H1 (cell line): Measurements from ENCODE around the gene DYNLT3.

Experiments
- ATF2 ChIP-seq: IDR thresholded peaks from 2 replicates; pipeline ENCODE4 v1.6.1; 2012; ENCODE audit warnings: low read length, inconsistent platforms
- CTCF ChIP-seq, 3 experiments: IDR thresholded peaks; 1 replicate in 2 of 3; 2 replicates in 1 of 3; pipeline versions ENCODE4 v1.5.1 to v1.6.1; 2011; ENCODE audit warnings: low read length in 3 of 3, mild to moderate bottlenecking in 3 of 3, inconsistent platforms in 2 of 3, low read depth in 1 of 3, moderate library complexity in 1 of 3; ENCODE audit not compliant: insufficient read depth in 1 of 3; ENCODE audit errors: control extremely low read depth in 1 of 3
- EZH2 ChIP-seq: fragments of 200-600 bp; sonication (generic); IDR thresholded peaks from 2 replicates; pipeline ENCODE4 v1.7.1; 2012; ENCODE audit warnings: low read depth, mild to moderate bottlenecking, moderate library complexity, low read length, inconsistent platforms; ENCODE audit not compliant: severe bottlenecking
- FOSL1 ChIP-seq: IDR thresholded peaks from 2 replicates; pipeline ENCODE4 v1.6.1; 2011; ENCODE audit warnings: mild to moderate bottlenecking, low read depth, low read length, moderate library complexity; ENCODE audit not compliant: insufficient read depth
- GABPA ChIP-seq: IDR thresholded peaks from 2 replicates; pipeline ENCODE4 v1.6.1; 2011; ENCODE audit warnings: mild to moderate bottlenecking, low read length, moderate library complexity, borderline replicate concordance; ENCODE audit not compliant: insufficient read depth
- MAX ChIP-seq: IDR thresholded peaks from 2 replicates; pipeline ENCODE4 v1.6.1; 2012; ENCODE audit warnings: inconsistent platforms
- POLR2A ChIP-seq, 2 experiments: IDR thresholded peaks; 1 replicate in 1 of 2; 2 replicates in 1 of 2; pipeline ENCODE4 v1.6.1; 2011; ENCODE audit warnings: low read depth in 2 of 2, low read length in 2 of 2, mild to moderate bottlenecking in 2 of 2; ENCODE audit errors: control extremely low read depth in 1 of 2
- SRF ChIP-seq: IDR thresholded peaks from 2 replicates; pipeline ENCODE4 v1.6.1; 2011; ENCODE audit warnings: mild to moderate bottlenecking, low read depth, low read length, moderate library complexity
- TAF1 ChIP-seq: IDR thresholded peaks from 2 replicates; pipeline ENCODE4 v1.6.1; 2011; ENCODE audit warnings: mild to moderate bottlenecking, low read depth, low read length

GRCh38 chrX:37796805-37797204 lies 50.6 kb downstream of the DYNLT3 start:
- TF ChIP-seq ATF2, result no peak
- no peak for TF ChIP-seq POLR2A (IDR thresholded peaks at IDR 0.05; ENCODE audit: control extremely low read depth in 1 of 2, low read depth in 2 of 2, low read length in 2 of 2)
- TF ChIP-seq EZH2, result no peak
- TF ChIP-seq CTCF (IDR thresholded peaks at IDR 0.05; ENCODE audit: control extremely low read depth in 1 of 3, insufficient read depth in 1 of 3, low read depth in 1 of 3, low read length in 3 of 3), result no peak
- no peak for TF ChIP-seq MAX
- TF ChIP-seq GABPA, result no peak
- no peak for TF ChIP-seq TAF1
- TF ChIP-seq FOSL1, result no peak
- TF ChIP-seq SRF, result no peak
